Endothelial cell of umbilical vein (primary cell): ENCODE data around the gene CNTNAP2. TPM values are rescaled to one million over a fixed set of nuclear protein-coding genes. Genes with fewer than 3 reads are reported as not detected.

Experiments
- BruUV-seq: library from RNA; stranded (reverse); fragments of 400-500 nt; replicated peaks from 2 replicates; lab custom pipeline; 2021; lab: Mats Ljungman, UMichigan
- CTCF ChIA-PET: fragments of 300-600, 350-600 bp; sonication (Branson Sonifier 250); formaldehyde crosslinking; loops from one replicate; lab custom pipeline; 2021; ENCODE audit warnings: antibody characterized with exemption, inconsistent platforms; lab: Charles Lee
- POLR2A ChIA-PET: fragments of 300-600, 350-600 bp; sonication (Branson Sonifier 250); formaldehyde crosslinking; loops from one replicate; lab custom pipeline; 2021; ENCODE audit warnings: antibody characterized with exemption, inconsistent platforms; lab: Charles Lee
- DNase-seq: peaks from one replicate; pipeline ENCODE4 v3.0.0-alpha.2; 2011; ENCODE audit warnings: low read depth, low spot score
- FAIRE-seq: peaks from 2 replicates; lab custom pipeline; 2011; peaks lifted over from hg19 to GRCh38; lab: Jason Lieb, UNC
- H2AFZ ChIP-seq: 2 replicates; pipeline ENCODE4 v1.6.0; 2012; ENCODE audit warnings: low read depth, low read length, control low read depth, inconsistent platforms
- H3K27ac ChIP-seq: 2 replicates; pipeline ENCODE4 v1.5.1; 2011; ENCODE audit warnings: low read depth, mild to moderate bottlenecking, control low read depth, low read length, moderate library complexity; ENCODE audit not compliant: insufficient read depth
- H3K27me3 ChIP-seq, 2 experiments: 2 replicates each; pipeline versions ENCODE4 v1.6.0 to v1.6.1; 2011; ENCODE audit warnings: low read length in 2 of 2, mixed read lengths in 1 of 2; ENCODE audit not compliant: control insufficient read depth in 2 of 2, insufficient read depth in 2 of 2
- H3K36me3 ChIP-seq, 2 experiments: 2 replicates in 1 of 2; 3 replicates in 1 of 2; pipeline ENCODE4 v1.5.1; 2011; ENCODE audit warnings: low read length in 2 of 2, mild to moderate bottlenecking in 1 of 2, moderate library complexity in 1 of 2; ENCODE audit not compliant: control insufficient read depth in 2 of 2, insufficient read depth in 2 of 2; ENCODE audit errors: extremely low read depth in 1 of 2
- H3K4me1 ChIP-seq: 3 replicates; pipeline ENCODE4 v1.5.1; 2011; ENCODE audit warnings: mild to moderate bottlenecking, low read length; ENCODE audit not compliant: control insufficient read depth, insufficient read depth; ENCODE audit errors: extremely low read depth
- H3K4me2 ChIP-seq: 2 replicates; pipeline ENCODE4 v1.6.1; 2011; ENCODE audit warnings: low read length, control low read depth, mixed read lengths; ENCODE audit not compliant: insufficient read depth
- H3K4me3 ChIP-seq, 3 experiments: fragments of 200-600 bp in 1 of 3; sonication (generic), shearing (Covaris generic) in 1 of 3; replicated peaks in 1 of 3; 2 replicates each; pipeline ENCODE4 v1.5.1; 2011 to 2016; ENCODE audit warnings: control low read depth in 3 of 3, low read length in 3 of 3, mild to moderate bottlenecking in 2 of 3, inconsistent platforms in 1 of 3, low read depth in 1 of 3, moderate library complexity in 1 of 3; ENCODE audit not compliant: insufficient read depth in 1 of 3
- H3K79me2 ChIP-seq: 2 replicates; pipeline ENCODE4 v1.6.0; 2012; ENCODE audit warnings: low read length, inconsistent platforms; ENCODE audit not compliant: control insufficient read depth, insufficient read depth
- H3K9ac ChIP-seq: replicated peaks from 2 replicates; pipeline ENCODE3; 2011; ENCODE audit warnings: low read length, control low read depth; ENCODE audit not compliant: insufficient read depth; ENCODE audit errors: extremely low read depth
- H3K9me1 ChIP-seq: replicated peaks from 3 replicates; pipeline ENCODE4 v1.6.0; 2011; ENCODE audit warnings: mild to moderate bottlenecking, low read length; ENCODE audit not compliant: control insufficient read depth, insufficient read depth; ENCODE audit errors: extremely low read depth
- H3K9me3 ChIP-seq: replicated peaks from 2 replicates; pipeline ENCODE4 v1.5.1; 2012; ENCODE audit warnings: low read length, inconsistent platforms; ENCODE audit not compliant: control insufficient read depth, insufficient read depth
- H4K20me1 ChIP-seq: replicated peaks from 2 replicates; pipeline ENCODE3; 2011; ENCODE audit warnings: mild to moderate bottlenecking, low read length; ENCODE audit not compliant: control insufficient read depth, insufficient read depth; ENCODE audit errors: extremely low read depth
- EZH2 ChIP-seq: IDR thresholded peaks from 2 replicates; pipeline ENCODE4 v1.6.1; 2012; ENCODE audit warnings: borderline replicate concordance, low read depth, mild to moderate bottlenecking, moderate library complexity, low read length, inconsistent platforms; ENCODE audit not compliant: severe bottlenecking
- FOS ChIP-seq: IDR thresholded peaks from 2 replicates; pipeline ENCODE4 v1.6.1; 2011; ENCODE audit warnings: mild to moderate bottlenecking, low read length, moderate library complexity, borderline replicate concordance; ENCODE audit not compliant: insufficient read depth
- GATA2 ChIP-seq: IDR thresholded peaks from 2 replicates; pipeline ENCODE4 v1.7.0; 2011; ENCODE audit warnings: low read depth, mild to moderate bottlenecking, moderate library complexity, mixed read lengths, low read length; ENCODE audit not compliant: insufficient read length, insufficient read depth
- JUN ChIP-seq: IDR thresholded peaks from 2 replicates; pipeline ENCODE4 v1.6.1; 2011; ENCODE audit warnings: borderline replicate concordance, low read depth; ENCODE audit not compliant: insufficient read length, insufficient read depth
- MYC ChIP-seq: IDR thresholded peaks from one replicate; pipeline ENCODE4 v1.6.1; 2011; ENCODE audit warnings: mild to moderate bottlenecking, low read depth, low read length
- POLR2A ChIP-seq: IDR thresholded peaks from 2 replicates; pipeline ENCODE4 v1.6.1; 2012; ENCODE audit warnings: low read depth, mild to moderate bottlenecking, control low read depth, low read length
- POLR2AphosphoS5 ChIP-seq: IDR thresholded peaks from 2 replicates; pipeline ENCODE4 v1.6.1; 2012; ENCODE audit warnings: low read depth, mild to moderate bottlenecking, control low read depth, low read length, moderate library complexity; ENCODE audit not compliant: insufficient read depth
- dilution Hi-C: fragments of 300-500 bp; cut with MboI; formaldehyde crosslinking; loops from one replicate; pipeline ENCODE4 v1.15.0; 2019; ENCODE audit warnings: low sequenced_read_pairs; ENCODE audit not compliant: extremely low pct_ligation_motif_present
- intact Hi-C: fragments of 100-400 bp; cut with micrococcal nuclease; formaldehyde crosslinking; loops from one replicate; pipeline ENCODE4 v1.10.0; 2022
- polyA plus RNA-seq, 4 experiments: library from polyadenylated mRNA; depleted of rRNA in 3 of 4; stranded (reverse) in 3 of 4; unstranded in 1 of 4; fragments of >200 nt; gene quantifications; 2 replicates each; pipeline versions ENCODE4 v1.2.1 to v1.2.3, GENCODE V29; 2011 to 2012; ENCODE audit warnings: missing spikeins in 1 of 4
- total RNA-seq: library from RNA; stranded (reverse); gene quantifications from 2 replicates; pipeline ENCODE4 v1.2.3, GENCODE V29; 2021
- TF ChIP-seq, protein P1 (sequence below): IDR thresholded peaks from 2 replicates; pipeline ENCODE4 v1.6.1; 2011; ENCODE audit not compliant: insufficient read depth, insufficient read length
- TF ChIP-seq, protein P2 (sequence below), 2 donors: IDR thresholded peaks; 1 replicate in 1 of 2; 2 replicates in 1 of 2; pipeline ENCODE4 v1.5.1; 2011; ENCODE audit warnings: low read length in 2 of 2, mild to moderate bottlenecking in 2 of 2, moderate library complexity in 2 of 2, control low read depth in 1 of 2, inconsistent platforms in 1 of 2, low read depth in 1 of 2; ENCODE audit not compliant: insufficient read depth in 1 of 2; ENCODE audit errors: extremely low read depth in 1 of 2

Gene CNTNAP2
- total and polyA plus RNA-seq, 2 donors (not counting 3 experiments of a cell fraction or from before 2014, with no cell fraction given): not detected

DNA sequence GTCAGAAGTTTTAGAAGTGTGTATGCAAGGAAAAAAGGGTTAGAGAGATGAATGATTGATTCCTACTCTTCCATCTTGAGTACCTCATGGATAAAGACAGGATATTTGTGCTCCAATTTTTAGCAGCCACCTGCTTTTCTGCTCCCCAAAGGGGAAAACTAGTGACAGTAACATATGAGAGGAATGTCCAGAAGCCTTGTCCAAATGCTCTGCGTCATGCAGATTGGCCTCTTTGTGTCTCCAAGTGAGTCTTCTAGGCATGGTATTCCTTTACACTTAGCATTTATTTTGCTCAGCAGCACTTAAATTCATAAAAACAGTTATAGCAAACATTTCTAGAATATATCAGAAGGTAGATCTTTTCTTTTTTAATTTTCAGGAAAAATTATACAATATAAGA is 306.8 kb downstream of the CNTNAP2 start:
- Histone ChIP-seq H3K9me3 (peaks cover 7% of the 10 kb centered on the region), H3K79me2 (no peaks in the 10 kb centered on the region), H3K27ac (no peak overlapping the region), H3K9ac (no peak overlapping the region), H3K4me3 (no peak overlapping the region), H3K27me3 (no peaks in the 10 kb centered on the region), H2AFZ (no peak overlapping the region), H3K9me1 (no peaks in the 10 kb centered on the region), H3K4me2 (no peak overlapping the region), H4K20me1 (no peaks in the 10 kb centered on the region), H3K36me3 (no peaks in the 10 kb centered on the region), H3K4me1 (no peaks in the 10 kb centered on the region)
- dilution Hi-C loops (no loop called here), intact Hi-C loops (no loop called here)
- TF ChIP-seq, protein P1, sequence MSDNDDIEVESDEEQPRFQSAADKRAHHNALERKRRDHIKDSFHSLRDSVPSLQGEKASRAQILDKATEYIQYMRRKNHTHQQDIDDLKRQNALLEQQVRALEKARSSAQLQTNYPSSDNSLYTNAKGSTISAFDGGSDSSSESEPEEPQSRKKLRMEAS: no peak
- TF ChIP-seq GATA2 (no peak), FOS (no peak), EZH2 (no peak), POLR2AphosphoS5 (no peak), POLR2A (no peak), JUN (no peak), MYC (no peak)
- TF ChIP-seq, protein P2, sequence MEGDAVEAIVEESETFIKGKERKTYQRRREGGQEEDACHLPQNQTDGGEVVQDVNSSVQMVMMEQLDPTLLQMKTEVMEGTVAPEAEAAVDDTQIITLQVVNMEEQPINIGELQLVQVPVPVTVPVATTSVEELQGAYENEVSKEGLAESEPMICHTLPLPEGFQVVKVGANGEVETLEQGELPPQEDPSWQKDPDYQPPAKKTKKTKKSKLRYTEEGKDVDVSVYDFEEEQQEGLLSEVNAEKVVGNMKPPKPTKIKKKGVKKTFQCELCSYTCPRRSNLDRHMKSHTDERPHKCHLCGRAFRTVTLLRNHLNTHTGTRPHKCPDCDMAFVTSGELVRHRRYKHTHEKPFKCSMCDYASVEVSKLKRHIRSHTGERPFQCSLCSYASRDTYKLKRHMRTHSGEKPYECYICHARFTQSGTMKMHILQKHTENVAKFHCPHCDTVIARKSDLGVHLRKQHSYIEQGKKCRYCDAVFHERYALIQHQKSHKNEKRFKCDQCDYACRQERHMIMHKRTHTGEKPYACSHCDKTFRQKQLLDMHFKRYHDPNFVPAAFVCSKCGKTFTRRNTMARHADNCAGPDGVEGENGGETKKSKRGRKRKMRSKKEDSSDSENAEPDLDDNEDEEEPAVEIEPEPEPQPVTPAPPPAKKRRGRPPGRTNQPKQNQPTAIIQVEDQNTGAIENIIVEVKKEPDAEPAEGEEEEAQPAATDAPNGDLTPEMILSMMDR (IDR thresholded peaks at IDR 0.05; ENCODE audit: extremely low read depth in 1 of 2, insufficient read depth in 1 of 2, low read depth in 1 of 2, low read length in 2 of 2): no peak
- ChIA-PET POLR2A (no interaction called here), CTCF (no interaction called here)
- no peak for DNase-seq
- no peak for FAIRE-seq
- BruUV-seq: no TSS peak
